GM21367 (cell line): ENCODE measurements around the gene IDI1.
"Not testable (repeated sequence)": the region's sequence is repeated elsewhere in the genome, so short reads cannot be mapped to it uniquely, and the experiment has no call there.

ENCODE experiments used
- ATAC-seq: cut with Tn5 transposase; IDR thresholded peaks from one replicate; pipeline ENCODE4 v1.9.1; 2021; ENCODE audit not compliant: unreplicated experiment

Gene IDI1

GRCh38 chr10:1048732-1049424 is at the start of gene IDI1:
Gene IDI1 (minus strand): TSS chr10:1049119. CDS start chr10:1049003, 116 bp downstream.
- ATAC-seq: peak; percentile 80

DNA sequence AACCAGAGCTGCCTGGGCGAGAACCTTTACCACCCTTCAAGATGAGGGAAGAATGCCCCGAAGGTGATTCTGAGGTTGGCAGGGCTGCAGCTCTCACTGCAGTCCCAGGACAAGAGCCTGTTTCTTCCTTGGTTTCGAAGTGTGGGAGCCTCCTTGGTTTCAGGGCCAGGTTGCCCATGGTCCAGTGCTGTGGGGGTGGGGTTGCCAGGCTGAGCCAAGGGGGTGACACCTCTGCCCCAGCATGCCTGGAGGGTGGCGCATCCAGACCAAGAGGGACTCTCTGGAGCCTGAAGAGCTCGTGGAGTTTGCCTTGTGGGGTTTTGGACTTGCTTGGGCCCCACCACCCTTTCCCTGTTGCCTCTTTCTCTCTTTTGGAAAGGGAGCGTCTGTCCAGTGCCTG is 48.5 kb upstream of the IDI1 start:
- no peak for ATAC-seq

DNA sequence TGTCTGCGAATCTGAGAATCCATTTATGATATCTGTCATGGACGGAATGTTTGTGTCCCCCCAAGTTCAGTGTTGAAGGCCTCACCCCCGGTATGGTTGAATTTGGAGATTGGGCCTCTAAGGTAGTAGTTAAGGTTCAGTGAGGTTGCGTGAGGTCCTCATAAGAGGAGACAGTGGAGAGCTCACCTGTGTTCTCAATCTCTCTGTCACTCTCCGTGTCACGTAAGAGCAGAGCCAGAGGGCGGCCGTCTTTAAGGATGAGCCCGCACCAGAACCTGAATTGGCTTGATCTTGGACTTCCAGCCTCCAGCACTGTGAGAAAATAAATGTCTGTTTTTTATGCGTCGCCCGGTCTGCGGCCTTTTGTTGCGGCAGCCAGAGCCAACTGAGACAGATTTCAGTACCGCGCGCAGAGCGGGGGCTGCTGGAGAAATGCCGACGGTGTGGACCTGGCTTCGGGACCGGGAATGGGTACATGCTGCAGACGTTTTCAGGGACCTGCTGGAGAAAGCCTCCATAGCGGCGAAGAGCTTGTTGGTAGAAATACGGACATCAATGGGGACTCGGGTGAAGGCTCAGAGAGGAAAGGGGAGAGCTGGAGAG is 47.5 kb upstream of the IDI1 start:
- ATAC-seq: no peak

GRCh38 chr10:1095498-1095897 is 46.6 kb upstream of the IDI1 start:
- no peak for ATAC-seq

DNA sequence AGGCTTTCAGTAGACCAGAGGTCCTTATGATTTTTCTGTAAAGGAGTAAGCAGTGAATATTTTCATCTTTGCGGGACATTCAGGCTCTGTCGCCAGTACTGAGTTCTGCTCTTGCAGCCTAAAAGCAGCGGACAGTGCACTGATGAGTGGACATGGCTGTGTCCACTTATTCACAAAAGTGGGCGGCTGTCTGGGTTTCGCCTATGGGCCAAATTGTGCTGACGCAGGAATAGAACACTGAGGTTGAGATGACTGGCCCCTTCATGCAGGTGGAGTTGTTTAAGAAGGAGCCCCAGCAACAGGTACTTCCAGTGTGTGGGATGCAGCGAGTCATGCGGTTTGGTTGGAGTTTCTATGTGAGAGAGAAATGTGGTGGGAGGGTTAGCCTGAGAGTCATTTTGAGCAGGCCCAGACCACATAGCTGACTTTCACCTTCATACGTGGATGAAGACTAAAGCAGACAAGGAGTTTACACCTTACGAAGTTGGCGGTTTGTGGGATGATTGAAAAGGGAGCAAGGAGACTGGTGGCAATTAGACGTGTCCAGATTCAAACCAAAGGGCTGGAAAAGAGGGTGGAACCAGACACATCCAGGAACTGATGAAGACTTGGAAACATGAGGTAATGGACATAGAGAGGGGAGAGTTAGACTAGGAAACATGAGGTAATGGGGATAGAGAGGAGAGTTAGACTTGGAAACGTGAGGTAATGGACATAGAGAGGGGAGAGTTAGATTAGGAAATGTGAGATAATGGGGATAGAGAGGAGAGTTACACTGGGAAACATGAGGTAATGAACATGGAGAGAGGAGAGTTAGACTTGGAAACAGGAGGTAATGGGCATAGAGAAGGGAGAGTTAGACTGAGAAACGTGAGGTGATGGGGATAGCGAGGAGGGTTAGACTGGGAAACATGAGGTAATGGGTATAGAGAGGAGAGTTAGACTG is 45.5 kb upstream of the IDI1 start:
- no peak for ATAC-seq

GRCh38 chr10:1093696-1094095 is 44.8 kb upstream of the IDI1 start:
- ATAC-seq: no peak

- no peak for ATAC-seq
Observed at GRCh38 chr10:1090696-1091095, 41.8 kb upstream of the IDI1 start.

- ATAC-seq: no peak
Observed at GRCh38 chr10:1089017-1089689, 40.2 kb upstream of the IDI1 start.

DNA sequence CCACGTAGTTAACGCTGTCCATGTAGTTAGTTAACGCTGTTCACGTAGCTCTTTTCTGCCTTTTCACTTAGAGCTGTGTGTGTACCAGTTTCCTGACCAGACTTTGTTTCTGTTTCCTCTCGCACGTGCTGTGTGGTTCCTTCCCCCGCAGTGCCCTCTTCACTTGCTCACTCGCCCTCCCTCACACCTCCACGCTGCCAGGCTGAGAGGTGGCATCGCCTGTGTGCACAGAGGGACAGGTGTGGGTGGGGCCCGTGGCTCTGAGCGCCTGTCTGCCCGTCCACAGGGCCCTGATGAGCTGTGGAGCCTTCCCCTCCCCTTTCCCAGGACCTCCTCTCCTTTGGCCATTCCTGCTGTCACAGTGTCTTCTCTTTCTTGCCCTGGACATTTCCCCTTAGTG is 37.9 kb upstream of the IDI1 start:
- ATAC-seq: no peak

DNA sequence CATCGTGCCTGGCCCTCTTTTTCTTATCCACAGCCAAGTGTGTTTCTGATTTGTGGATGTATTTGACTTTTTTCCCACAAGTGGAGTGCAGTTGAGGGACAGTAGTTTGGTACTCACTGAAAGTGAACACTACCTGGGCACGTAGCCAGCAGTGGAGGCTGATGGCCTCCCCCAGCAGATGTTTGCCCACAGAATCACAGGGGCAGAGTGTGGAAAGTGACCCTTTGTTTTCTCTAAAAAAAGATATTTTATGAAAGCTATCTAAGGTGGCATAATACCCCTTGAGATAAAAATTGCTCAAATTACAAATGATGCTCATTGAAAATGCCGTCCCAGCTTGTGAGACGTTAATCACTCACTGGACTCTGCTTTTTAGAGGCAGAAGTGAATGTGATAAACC is 36.3 kb upstream of the IDI1 start:
- ATAC-seq: no peak

DNA sequence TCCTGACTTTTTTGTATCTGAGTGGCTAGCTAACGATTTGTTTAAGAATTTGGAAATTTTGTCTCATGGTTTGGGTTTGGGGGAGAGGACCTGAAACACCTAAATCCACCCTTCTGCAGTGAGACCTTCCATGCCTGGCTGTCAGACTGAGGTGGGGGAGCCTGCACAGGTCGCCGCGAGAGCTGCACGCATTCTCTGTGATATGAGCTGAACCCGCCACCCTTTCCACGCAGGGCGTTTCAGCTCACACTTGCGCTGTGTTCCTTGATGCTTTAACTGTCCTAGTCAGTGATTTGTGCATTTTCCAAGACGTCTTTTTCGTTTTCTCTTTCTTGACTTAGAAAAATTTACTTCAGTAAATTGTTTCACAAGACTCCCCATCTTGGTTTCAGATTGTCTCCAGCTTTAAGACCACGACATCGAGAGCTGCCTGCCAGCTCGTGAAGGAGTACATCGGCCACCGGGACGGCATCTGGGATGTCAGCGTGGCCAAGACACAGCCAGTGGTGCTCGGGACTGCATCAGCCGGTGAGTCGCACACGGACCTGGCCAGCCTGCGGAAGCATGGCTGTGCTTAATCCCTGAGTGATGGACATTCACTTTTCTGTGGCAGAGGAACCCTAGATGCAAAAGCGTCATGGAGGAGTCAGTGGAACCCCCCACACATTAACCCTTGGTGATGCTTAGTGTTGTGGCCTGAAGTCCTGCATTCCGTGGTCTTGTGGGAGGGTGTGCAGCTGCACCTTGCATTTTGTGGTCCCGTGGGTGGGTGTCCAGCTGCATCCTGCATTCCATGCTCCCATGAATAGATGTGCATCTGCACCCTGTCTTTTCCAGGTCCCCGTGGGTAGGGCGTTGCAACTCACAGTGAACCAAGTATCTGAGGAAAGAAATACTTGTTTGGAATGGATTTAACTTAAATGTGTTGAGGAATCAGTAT is 35.4 kb upstream of the IDI1 start:
- ATAC-seq: no peak

- no peak for ATAC-seq
Observed at GRCh38 chr10:1083581-1083980, 34.7 kb upstream of the IDI1 start.

DNA sequence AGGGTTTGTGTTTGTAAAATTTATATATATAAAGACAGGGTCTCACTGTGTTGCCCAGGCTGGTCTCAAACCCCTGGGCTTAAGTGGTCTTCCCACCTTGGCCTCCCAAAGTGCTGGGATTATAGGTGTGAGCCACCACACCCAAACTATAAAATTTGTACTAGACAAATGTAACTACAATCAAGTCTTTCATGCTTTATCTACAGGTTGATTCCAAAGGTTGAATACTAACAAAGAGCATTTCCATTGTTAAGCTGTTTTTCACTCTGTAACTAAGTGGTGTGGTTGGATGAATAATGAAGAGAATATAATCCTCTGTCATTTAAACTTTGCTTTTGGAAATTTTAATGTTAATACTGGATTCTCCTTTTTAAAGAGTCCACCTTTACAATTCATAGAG is 29.7 kb upstream of the IDI1 start:
- ATAC-seq: no peak

DNA sequence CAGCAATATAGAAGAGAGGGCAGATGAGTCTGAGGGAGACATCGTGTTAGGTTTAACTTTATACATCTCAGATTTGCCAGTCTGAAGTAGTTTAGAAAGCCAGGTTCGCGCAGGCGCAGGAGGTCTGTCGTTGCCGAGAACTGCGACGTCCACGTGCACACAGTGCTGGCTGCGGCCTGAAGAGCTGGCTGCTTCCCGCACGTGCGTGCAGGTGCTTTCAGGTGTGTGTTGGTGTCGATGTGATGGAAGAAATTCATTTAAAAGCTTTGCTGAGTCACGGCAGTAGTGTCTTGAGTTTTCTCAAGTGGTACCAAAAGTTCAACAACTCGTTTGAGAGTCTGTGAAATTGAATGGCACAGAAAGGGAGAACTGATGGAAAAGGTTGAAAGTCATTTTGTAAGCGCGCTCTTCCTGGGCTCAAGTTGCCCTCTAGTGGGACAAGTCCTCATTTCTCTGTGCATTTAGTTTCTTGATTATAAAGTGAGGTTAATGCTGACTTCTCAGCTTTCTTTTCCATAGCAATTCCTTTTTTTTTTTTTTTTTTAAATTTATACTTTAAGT is 25.9 kb upstream of the IDI1 start:
- no peak for ATAC-seq

DNA sequence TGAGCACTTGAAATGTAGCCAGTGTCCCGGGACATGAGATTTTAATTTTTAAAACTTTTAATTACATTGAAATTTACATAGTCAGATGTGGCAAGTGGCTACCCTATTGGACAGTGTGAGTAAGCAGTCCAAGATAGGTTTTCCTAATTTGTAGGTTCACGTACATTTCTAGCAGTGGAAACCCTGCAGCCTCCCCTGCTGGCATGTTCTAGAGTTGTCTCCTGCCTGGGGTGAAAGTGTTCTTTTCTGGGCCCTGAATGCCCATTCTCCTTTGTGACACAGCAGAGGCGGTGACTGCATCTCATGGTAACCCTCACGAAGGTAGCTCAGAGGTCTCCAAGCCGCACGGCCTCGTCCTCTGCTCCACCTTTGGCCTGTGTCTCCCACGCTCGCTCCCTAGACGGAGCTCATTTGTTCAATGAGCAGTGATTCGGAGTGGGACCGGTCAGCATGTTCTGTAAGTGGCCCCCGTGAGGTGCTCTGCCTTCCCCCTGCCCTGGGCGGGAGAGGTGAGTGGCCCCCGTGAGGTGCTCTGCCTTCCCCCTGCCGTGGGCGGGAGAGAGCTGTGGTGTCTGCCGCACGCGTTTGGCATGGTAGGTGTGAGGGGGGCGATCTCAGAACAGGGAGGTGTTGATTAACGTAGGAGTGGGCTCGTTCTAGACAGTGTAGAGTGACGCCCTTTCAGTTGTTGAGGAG is 25.3 kb upstream of the IDI1 start:
- ATAC-seq: no peak

DNA sequence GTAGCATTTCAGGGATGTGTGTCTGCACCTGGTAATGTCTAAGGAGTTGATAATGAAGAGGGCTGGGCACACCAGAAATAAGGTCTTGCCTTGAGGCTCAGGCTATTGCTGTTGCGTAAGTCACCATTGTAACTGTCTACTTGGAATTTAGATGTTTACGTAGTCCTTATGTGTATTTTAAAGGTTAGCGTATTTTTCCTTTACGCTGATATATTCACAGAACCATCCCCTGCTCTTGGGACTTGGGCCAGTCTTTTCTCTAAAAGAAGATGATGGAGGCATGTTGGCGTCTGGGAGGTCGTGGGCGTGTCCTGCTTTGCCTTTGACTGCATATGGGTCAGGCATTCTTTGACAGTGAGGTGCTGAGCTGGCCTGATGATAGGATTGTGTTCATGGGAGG is 22.0 kb upstream of the IDI1 start:
- ATAC-seq: no peak

DNA sequence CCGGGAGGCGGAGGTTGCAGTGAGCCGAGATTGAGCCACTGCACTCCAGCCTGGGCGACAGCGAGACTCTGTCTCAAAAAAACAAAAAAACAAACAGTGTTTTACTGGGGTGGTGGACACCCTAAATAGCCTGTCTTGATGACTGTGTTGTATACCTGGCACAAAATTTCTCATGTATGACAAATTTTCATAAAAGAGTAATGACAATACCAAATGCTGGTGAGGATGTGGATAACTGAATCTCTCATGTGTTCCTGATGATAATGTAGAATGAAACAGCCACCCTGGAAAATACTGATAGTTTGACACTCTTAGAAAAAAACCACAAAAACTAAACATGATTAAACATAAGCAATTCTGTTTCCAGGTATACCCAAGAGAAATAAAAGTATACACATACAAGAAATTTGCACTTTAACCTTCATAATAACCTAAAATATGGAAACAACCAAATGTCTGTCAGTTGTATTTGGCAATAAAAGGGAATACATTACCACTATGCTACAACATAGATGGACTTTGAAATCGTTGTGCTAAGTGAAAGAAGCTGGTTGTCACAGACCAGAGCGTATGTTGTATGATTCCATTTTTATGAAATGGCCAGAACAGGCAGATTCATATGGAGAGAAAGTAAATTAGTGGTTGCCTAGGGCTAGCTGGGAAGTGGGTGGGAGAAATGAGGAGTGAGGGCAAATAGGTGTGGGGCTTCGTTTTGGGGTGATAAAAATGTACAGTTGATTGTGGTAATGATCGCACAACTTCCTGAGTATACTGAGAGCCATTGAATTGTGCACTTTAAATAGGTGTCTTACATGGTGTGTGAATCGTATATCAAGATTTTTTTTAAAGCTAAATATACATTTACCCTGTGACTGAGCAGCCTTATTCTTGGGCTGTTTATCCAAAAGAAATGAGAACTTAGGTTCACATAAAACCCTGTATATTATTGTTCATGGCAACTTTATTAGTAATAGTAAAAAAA is 19.8 kb upstream of the IDI1 start:
- ATAC-seq: no peak

DNA sequence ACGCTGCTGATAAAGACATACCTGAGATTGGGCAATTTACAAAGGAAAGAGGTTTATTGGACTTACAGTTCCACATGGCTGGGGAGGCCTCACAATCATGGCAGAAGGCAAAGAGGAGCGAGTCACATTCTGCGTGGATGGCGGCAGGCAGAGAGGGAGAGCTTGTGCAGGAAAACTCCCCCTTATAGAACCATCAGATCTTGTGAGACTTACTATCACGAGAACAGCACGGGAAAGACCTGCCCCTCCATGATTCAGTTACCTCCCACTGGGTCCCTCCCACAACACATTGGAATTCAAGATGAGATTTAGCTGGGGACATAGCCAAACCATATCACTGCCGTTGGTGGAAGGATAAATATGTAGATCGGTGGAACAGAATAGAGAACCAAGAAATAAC is 17.8 kb upstream of the IDI1 start:
- not testable (repeated sequence) for ATAC-seq
